ENCODE measurements around the gene TMEM54.

DNA sequence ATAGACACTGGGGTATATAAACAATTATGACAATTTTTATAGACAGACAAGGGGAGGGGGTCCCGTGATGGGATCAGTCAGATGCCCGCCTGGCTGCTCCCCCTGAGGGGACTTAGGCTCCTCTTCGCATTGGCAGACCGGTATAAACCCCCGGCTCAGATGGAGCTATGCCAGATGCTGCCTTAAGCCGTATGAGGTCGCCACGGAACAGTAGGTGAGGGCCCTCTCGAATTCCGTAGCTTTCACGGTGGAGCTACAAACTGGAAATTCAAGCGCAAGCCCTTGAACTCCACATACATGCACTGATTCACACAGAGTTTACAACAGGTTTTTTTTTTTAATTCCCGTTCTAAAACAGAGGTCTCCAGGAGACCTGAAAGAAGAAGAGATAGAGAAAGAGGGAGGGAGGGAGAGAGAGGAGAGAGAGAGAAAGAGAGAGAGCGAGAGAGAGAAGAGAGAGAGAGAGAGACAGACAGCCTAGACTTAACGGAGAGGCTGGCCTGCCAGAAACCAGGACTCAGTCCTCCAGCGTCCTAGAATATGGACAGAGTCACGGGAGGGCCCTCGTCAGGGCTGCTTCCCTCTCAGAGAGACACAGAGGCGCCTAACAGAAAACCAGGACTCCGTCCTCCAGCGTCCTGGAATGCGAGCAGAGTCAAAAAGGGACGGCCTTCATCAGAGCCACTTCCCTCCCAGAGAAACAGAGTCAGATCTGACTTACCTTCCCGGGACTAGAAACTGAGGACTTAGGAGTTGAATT is 24.4 kb upstream of the TMEM54 start:
- TF ChIP-seq EZH2 (IDR thresholded peaks at IDR 0.05; ENCODE audit: insufficient read depth, poor library complexity, severe bottlenecking) (no peak), EZH2phosphoT487 (IDR thresholded peaks at IDR 0.05; ENCODE audit: insufficient read depth, low read depth) (no peak)
